Measurements from ENCODE around the gene IMPG2.

IMPG2 gene

DNA sequence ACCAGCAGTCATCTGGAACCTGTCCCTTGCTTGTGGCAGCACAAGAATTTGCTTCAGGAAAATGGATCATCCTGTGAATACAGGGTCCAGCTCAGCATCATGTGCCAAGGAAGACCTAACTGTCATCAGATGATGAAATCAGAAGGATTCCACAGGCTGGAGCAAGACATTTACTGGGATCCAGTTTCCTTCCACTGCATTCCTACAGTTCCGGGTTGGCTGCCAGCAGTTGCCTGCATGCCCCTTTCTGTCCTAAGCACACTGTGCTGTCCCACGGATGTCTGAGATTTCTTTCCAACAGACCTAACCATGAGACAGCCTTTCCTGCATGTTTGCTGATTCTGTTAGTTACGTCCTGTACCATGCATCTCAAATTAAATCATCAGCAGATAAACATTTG is 140.7 kb downstream of the IMPG2 start:
- no peak for DNase-seq

DNA sequence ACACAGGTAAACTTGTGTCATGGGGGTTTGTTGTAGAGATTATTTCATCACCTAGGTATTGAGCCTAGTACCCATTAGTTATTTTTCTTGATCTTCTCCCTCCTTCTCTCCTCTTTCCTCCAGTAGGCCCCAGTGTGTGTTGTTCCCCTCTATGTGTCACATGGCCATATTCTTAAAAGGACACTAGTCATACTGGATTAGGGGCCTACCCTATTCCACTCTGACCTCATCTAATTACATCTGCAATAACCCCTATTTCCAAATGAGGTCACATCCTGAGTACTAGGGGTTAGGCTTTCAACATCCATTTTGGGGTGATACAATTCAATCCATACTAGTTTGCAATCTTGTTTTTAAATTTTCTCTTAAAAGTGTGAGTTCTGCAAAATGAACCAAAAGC is 142.8 kb downstream of the IMPG2 start:
- no peak for DNase-seq

All from NCI-H1930 (cell line).